NB4 (cell line): Measurements from ENCODE around the gene KIF5C.

ENCODE experiments used
- DNase-seq: peaks from one replicate; pipeline ENCODE4 v3.0.0; 2010; ENCODE audit warnings: low read depth
- H3K4me3 ChIP-seq: one replicate; pipeline ENCODE4 v1.5.1; 2011; ENCODE audit warnings: mild to moderate bottlenecking, low read depth, low read length, moderate library complexity
- CTCF ChIP-seq: IDR thresholded peaks from one replicate; pipeline ENCODE4 v1.5.1; 2012; ENCODE audit warnings: low read depth, low read length
- MYC ChIP-seq: IDR thresholded peaks from 2 replicates; pipeline ENCODE4 v1.6.1; 2011; ENCODE audit warnings: low read depth, low read length
- POLR2A ChIP-seq: IDR thresholded peaks from 2 replicates; pipeline ENCODE4 v1.6.1; 2011; ENCODE audit warnings: mild to moderate bottlenecking; ENCODE audit not compliant: insufficient read length; ENCODE audit errors: extremely low read depth
- TF ChIP-seq, protein P1 (sequence below): IDR thresholded peaks from 2 replicates; pipeline ENCODE4 v1.6.1; 2011; ENCODE audit warnings: low read depth, low read length

Gene KIF5C

GRCh38 chr2:149040451-149040850, 165.4 kb downstream of the KIF5C start:
- TF ChIP-seq CTCF: peak; percentile 90
- no peak for TF ChIP-seq POLR2A
- H3K4me3 ChIP-seq: no peak overlapping the region
- DNase-seq: peak; percentile 84

GRCh38 chr2:149041482-149041881, 166.5 kb downstream of the KIF5C start:
- DNase-seq: no peak
- no peak overlapping the region for H3K4me3 ChIP-seq
- TF ChIP-seq POLR2A: no peak
- no peak for TF ChIP-seq MYC
- TF ChIP-seq, protein P1, sequence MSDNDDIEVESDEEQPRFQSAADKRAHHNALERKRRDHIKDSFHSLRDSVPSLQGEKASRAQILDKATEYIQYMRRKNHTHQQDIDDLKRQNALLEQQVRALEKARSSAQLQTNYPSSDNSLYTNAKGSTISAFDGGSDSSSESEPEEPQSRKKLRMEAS: no peak
- no peak for TF ChIP-seq CTCF

GRCh38 chr2:149042881-149043280, 167.9 kb downstream of the KIF5C start:
- H3K4me3 ChIP-seq: no peak overlapping the region
- DNase-seq: no peak
- TF ChIP-seq, protein P1: no peak
- no peak for TF ChIP-seq MYC
- TF ChIP-seq POLR2A: no peak
- TF ChIP-seq CTCF: no peak

DNA sequence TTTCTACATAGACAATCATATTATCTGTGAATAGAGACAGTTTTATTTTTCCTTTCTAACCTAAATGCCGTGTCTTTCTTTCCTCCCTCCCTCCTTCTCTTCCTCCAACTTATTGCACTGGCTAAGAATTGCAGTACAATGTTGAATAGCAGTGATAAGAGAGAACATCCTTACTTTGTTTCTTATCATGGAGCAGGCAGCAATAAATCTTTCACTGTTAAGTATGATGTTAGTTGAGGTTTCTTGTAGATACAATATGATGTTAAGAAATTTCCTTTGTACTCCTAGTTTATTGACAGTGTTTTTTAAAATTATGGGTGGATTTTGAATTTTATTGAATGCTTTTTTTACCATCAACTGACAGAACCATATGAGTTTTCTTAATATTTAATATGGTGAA, 169.5 kb downstream of the KIF5C start:
- no peak for DNase-seq
- TF ChIP-seq CTCF: no peak
- TF ChIP-seq, protein P1: no peak
- TF ChIP-seq POLR2A: no peak
- no peak for TF ChIP-seq MYC
- no peak overlapping the region for H3K4me3 ChIP-seq

- no peak for DNase-seq
- no peak for TF ChIP-seq POLR2A
- no peak for TF ChIP-seq MYC
- TF ChIP-seq CTCF: no peak
- TF ChIP-seq, protein P1: no peak
- no peak overlapping the region for H3K4me3 ChIP-seq
Measured at GRCh38 chr2:149047118-149047517, 172.1 kb downstream of the KIF5C start.

DNA sequence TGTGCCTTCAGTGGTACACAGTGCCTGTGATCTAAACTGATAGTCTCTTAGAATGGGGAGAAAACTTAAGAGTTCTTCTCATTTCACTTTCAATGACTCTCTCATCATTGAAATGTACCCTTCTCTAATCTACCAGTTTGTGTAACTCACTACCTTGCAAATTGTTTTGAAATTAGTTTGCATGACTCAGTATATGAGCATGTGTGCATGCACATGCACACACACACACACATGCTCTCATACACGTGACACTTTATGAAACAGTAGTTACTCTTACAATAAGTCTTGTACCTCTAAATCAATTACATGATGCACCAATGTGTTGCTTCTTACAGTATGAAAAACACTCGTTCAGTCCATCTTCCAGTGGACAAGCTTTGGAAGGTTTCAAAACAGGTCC, 174.1 kb downstream of the KIF5C start:
- TF ChIP-seq CTCF (no peak), POLR2A (no peak), MYC (no peak)
- TF ChIP-seq, protein P1: no peak
- no peak overlapping the region for H3K4me3 ChIP-seq
- no peak for DNase-seq
